Ishikawa (cell line): ENCODE data around the gene ANO7.

Source experiments
- CEBPB ChIP-seq: IDR thresholded peaks from 2 replicates; pipeline ENCODE4 v1.6.1; 2012
- CREB1 ChIP-seq: IDR thresholded peaks from 2 replicates; pipeline ENCODE4 v1.6.1; 2012; ENCODE audit warnings: low read depth
- EGR1 ChIP-seq: IDR thresholded peaks from 2 replicates; pipeline ENCODE4 v1.6.1; 2012
- EP300 ChIP-seq: IDR thresholded peaks from 2 replicates; pipeline ENCODE4 v1.6.1; 2012; ENCODE audit warnings: borderline replicate concordance
- FOXM1 ChIP-seq: IDR thresholded peaks from 2 replicates; pipeline ENCODE4 v1.6.1; 2012; ENCODE audit warnings: low read depth, borderline replicate concordance
- NFIC ChIP-seq: IDR thresholded peaks from 2 replicates; pipeline ENCODE4 v1.6.1; 2012
- RAD21 ChIP-seq: IDR thresholded peaks from 2 replicates; pipeline ENCODE4 v1.6.1; 2012; ENCODE audit warnings: low read depth
- TAF1 ChIP-seq: IDR thresholded peaks from 2 replicates; pipeline ENCODE4 v1.6.1; 2012; ENCODE audit warnings: low read depth, mild to moderate bottlenecking
- TCF12 ChIP-seq: IDR thresholded peaks from 2 replicates; pipeline ENCODE4 v1.6.1; 2012; ENCODE audit warnings: low read depth
- TEAD4 ChIP-seq: IDR thresholded peaks from 2 replicates; pipeline ENCODE4 v1.6.1; 2012
- USF1 ChIP-seq: IDR thresholded peaks from 2 replicates; pipeline ENCODE4 v1.6.1; 2012
- YY1 ChIP-seq: IDR thresholded peaks from 2 replicates; pipeline ENCODE4 v1.6.1; 2012; ENCODE audit warnings: low read depth
- ZBTB7A ChIP-seq: IDR thresholded peaks from 2 replicates; pipeline ENCODE4 v1.6.1; 2012; ENCODE audit warnings: low read depth
- TF ChIP-seq, protein P1 (sequence below): IDR thresholded peaks from 2 replicates; pipeline ENCODE4 v1.6.1; 2012
- TF ChIP-seq, protein P2 (sequence below): IDR thresholded peaks from 2 replicates; pipeline ENCODE4 v1.6.1; 2012; ENCODE audit warnings: low read depth, mild to moderate bottlenecking

ANO7 gene

DNA sequence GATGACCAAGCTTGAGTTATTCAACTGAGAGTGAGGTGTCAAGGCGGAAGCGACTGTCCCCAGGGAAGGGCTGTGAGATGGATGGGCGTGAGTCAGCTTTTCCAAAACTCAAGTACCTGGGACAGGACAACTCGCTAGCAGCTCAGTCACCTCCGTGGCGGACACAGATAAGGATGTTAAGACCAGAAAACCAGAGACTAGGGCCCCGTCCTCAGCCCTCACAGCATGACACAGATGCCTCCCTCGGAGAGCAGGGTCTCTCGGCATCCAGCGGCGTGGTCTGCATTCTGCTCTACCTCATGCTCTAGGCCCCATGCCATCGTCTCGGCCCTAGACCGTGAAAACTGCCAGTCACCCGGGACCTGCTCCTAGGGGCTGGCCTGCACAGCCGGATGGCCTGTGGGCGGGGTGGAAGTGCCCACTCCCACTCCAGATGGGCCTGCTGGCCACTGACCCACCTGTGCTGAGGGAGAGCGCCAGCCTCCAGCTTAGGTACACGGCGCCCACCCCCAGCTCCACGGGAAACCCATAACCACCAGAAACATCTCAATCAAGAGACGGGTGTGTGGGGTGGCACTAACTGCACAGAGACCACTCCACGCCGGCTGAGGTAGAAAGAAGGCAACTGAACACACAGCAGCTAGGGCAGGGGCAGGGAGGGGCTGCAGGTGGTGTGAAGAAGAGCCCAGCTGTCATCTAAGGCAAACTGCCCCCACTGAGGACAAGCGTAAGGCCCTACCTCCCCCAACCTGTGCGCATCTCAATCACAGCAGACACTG, 39.8 kb downstream of the ANO7 start:
- TF ChIP-seq YY1 (no peak), ZBTB7A (no peak), CREB1 (no peak), NFIC (no peak), FOXM1 (no peak), CEBPB (no peak), TAF1 (no peak), TEAD4 (no peak), RAD21 (no peak), TCF12 (no peak), EP300 (no peak), EGR1 (no peak), USF1 (no peak)
- TF ChIP-seq, protein P1, sequence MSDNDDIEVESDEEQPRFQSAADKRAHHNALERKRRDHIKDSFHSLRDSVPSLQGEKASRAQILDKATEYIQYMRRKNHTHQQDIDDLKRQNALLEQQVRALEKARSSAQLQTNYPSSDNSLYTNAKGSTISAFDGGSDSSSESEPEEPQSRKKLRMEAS, result no peak
- TF ChIP-seq, protein P2, sequence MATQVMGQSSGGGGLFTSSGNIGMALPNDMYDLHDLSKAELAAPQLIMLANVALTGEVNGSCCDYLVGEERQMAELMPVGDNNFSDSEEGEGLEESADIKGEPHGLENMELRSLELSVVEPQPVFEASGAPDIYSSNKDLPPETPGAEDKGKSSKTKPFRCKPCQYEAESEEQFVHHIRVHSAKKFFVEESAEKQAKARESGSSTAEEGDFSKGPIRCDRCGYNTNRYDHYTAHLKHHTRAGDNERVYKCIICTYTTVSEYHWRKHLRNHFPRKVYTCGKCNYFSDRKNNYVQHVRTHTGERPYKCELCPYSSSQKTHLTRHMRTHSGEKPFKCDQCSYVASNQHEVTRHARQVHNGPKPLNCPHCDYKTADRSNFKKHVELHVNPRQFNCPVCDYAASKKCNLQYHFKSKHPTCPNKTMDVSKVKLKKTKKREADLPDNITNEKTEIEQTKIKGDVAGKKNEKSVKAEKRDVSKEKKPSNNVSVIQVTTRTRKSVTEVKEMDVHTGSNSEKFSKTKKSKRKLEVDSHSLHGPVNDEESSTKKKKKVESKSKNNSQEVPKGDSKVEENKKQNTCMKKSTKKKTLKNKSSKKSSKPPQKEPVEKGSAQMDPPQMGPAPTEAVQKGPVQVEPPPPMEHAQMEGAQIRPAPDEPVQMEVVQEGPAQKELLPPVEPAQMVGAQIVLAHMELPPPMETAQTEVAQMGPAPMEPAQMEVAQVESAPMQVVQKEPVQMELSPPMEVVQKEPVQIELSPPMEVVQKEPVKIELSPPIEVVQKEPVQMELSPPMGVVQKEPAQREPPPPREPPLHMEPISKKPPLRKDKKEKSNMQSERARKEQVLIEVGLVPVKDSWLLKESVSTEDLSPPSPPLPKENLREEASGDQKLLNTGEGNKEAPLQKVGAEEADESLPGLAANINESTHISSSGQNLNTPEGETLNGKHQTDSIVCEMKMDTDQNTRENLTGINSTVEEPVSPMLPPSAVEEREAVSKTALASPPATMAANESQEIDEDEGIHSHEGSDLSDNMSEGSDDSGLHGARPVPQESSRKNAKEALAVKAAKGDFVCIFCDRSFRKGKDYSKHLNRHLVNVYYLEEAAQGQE, result no peak

DNA sequence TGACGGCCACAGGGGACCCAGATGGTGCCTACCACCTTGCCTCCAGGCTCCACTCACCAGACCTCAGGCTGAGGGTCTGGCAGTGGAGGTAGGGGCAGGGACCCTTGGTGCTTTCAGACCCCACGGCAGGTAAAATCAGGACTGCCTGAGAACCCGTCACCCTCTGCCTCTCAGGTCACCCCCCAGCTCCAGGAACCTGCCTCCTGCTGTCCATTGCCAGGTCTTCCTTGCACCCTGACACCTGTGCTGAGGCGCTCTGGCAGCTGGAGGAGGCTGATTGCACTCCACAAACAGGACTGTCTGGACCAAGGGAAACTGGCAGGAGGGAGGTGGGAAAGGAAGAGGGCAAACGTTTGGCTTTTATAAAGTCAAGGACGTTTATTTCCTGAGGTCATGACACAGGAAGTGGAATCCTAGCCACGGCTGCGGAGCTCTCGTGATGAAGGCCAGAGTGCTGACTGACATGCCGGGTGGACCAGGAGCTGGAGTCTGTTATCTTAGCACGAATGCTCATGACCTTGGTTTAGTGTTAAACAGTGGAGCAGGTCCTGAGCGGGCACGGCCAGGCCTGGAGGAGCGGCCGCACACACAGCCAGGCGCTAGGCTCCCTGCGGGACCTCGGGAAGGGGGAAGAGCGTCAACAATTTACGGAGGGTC, 40.5 kb downstream of the ANO7 start:
- TF ChIP-seq FOXM1, result no peak
- no peak for TF ChIP-seq EGR1
- TF ChIP-seq CREB1, result no peak
- TF ChIP-seq, protein P2, result no peak
- no peak for TF ChIP-seq USF1
- TF ChIP-seq TEAD4, result no peak
- TF ChIP-seq NFIC, result no peak
- no peak for TF ChIP-seq RAD21
- TF ChIP-seq, protein P1, result no peak
- no peak for TF ChIP-seq CEBPB
- TF ChIP-seq YY1, result no peak
- no peak for TF ChIP-seq ZBTB7A
- no peak for TF ChIP-seq EP300
- TF ChIP-seq TCF12, result no peak
- no peak for TF ChIP-seq TAF1

DNA sequence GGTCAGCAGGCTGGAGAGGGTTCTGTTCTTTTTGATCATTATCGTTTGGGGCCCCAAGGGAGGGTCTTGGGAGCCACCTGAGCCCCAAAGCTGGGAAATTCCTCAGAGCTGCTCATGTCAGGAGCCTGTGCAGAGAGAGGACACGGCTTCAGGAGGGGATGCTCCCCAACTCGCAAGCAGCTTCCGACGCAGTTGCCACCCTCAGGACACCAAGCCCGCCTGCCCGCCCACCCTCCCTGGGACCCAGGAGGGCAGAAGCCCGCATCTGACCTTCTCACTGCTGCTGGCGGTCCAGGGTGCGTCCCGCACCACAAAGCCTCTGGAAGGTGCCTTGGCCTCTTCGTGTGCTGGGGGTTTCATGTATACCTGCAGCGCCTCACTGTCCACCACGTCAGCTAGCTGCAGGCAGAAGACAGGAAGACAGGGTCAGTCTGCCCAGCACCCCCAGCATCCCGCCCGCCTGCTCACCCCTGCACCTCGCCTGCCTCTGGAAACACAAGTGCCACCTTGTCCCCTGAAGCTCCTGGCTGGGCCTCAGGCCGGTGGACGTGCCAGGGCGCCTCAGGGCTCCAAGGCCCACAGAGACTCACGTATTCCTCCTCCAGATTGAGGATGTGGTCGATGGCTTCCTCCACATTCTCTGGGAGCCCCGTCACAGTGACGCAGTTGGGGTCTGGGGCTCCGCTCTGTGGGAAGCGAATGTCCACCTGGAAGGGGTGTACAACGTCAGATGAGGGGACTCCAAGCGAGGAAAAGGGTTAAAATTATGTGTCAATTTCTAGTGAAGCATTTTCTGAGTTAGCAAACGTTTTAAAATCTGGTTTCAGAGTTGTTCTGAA, 41.3 kb downstream of the ANO7 start:
- TF ChIP-seq NFIC (no peak), TEAD4 (no peak), CREB1 (no peak), USF1 (no peak), TCF12 (no peak), CEBPB (no peak), RAD21 (no peak), EP300 (no peak)

GRCh38 chr2:241230435-241230834, 42.0 kb downstream of the ANO7 start:
- TF ChIP-seq EP300, result no peak
